B cell (primary cell): ENCODE measurements around the gene PTBP3. TPM values are rescaled to one million over a fixed set of nuclear protein-coding genes. Genes with fewer than 3 reads are reported as not detected.

Experiments used
- ATAC-seq: fragments of 200-7000 bp; cut with Tn5 transposase; one replicate; pipeline ENCODE4 v1.10.0; 2021; ENCODE audit warnings: low read depth, mild to moderate bottlenecking, moderate number of reproducible peaks, moderate library complexity
- CTCF ChIA-PET: fragments of 350-600 bp; sonication (Branson Sonifier 250); formaldehyde crosslinking; loops from one replicate; lab custom pipeline; 2021; ENCODE audit warnings: antibody characterized with exemption, inconsistent platforms; lab: Charles Lee
- POLR2A ChIA-PET: fragments of 350-600 bp; sonication (Branson Sonifier 250); formaldehyde crosslinking; loops from one replicate; lab custom pipeline; 2021; ENCODE audit warnings: antibody characterized with exemption; lab: Charles Lee
- DNase-seq: peaks from one replicate; pipeline ENCODE4 v3.0.0; 2013
- H2AFZ ChIP-seq: 2 replicates; pipeline ENCODE4 v1.6.1; 2012; ENCODE audit warnings: mild to moderate bottlenecking, low read depth, low read length; ENCODE audit not compliant: insufficient read depth, poor library complexity, severe bottlenecking
- H3K27ac ChIP-seq, 2 donors: 1 replicate in 1 of 2; 2 replicates in 1 of 2; pipeline ENCODE4 v1.5.1; 2012 to 2013; ENCODE audit warnings: low read length in 2 of 2, mild to moderate bottlenecking in 2 of 2, moderate library complexity in 1 of 2
- H3K27me3 ChIP-seq, 4 experiments: fragments of 200-600 bp in 1 of 4; sonication (generic) in 1 of 4; replicated peaks in 1 of 4; 1 replicate in 2 of 4; 2 replicates in 2 of 4; pipeline versions ENCODE4 v1.6.1 to v1.7.0; 2013 to 2016; ENCODE audit warnings: low read length in 3 of 4, mild to moderate bottlenecking in 2 of 4, mixed read lengths in 1 of 4, moderate library complexity in 1 of 4; ENCODE audit not compliant: insufficient read depth in 4 of 4, control insufficient read depth in 3 of 4; ENCODE audit errors: control extremely low read depth in 1 of 4
- H3K36me3 ChIP-seq, 2 experiments: replicated peaks in 1 of 2; 1 replicate in 1 of 2; 2 replicates in 1 of 2; pipeline versions ENCODE4 v1.6.1 to v1.7.1; 2013; ENCODE audit warnings: low read length in 1 of 2; ENCODE audit not compliant: insufficient read depth in 2 of 2, control insufficient read depth in 1 of 2; ENCODE audit errors: control extremely low read depth in 1 of 2, extremely low read depth in 1 of 2
- H3K4me1 ChIP-seq, 2 donors: fragments of 200-600 bp in 1 of 2; sonication (generic) in 1 of 2; 1 replicate in 1 of 2; 2 replicates in 1 of 2; pipeline versions ENCODE4 v1.5.1 to v1.6.1; 2013 to 2017; ENCODE audit warnings: low read length in 2 of 2; ENCODE audit not compliant: control insufficient read depth in 2 of 2, insufficient read depth in 2 of 2
- H3K4me2 ChIP-seq: replicated peaks from 2 replicates; pipeline ENCODE3; 2012; ENCODE audit warnings: mild to moderate bottlenecking, low read depth, low read length; ENCODE audit not compliant: poor library complexity, severe bottlenecking
- H3K4me3 ChIP-seq, 5 experiments: fragments of 200-600 bp in 1 of 5; sonication (generic) in 1 of 5; 1 replicate in 3 of 5; 2 replicates in 2 of 5; pipeline versions ENCODE4 v1.5.1 to v1.7.0; 2011 to 2016; ENCODE audit warnings: low read length in 4 of 5, mild to moderate bottlenecking in 4 of 5, low read depth in 2 of 5, control low read depth in 1 of 5, moderate library complexity in 1 of 5; ENCODE audit not compliant: insufficient read depth in 1 of 5; ENCODE audit errors: control extremely low read depth in 1 of 5, extremely low read depth in 1 of 5
- H3K79me2 ChIP-seq: fragments of 200-600 bp; sonication (generic); one replicate; pipeline ENCODE4 v1.6.0; 2016; ENCODE audit warnings: low read length; ENCODE audit not compliant: control insufficient read depth, insufficient read depth
- H3K9ac ChIP-seq: fragments of 200-600 bp; sonication (generic); 2 replicates; pipeline ENCODE4 v1.6.1; 2017; ENCODE audit warnings: mild to moderate bottlenecking, low read length, moderate library complexity
- H3K9me3 ChIP-seq, 3 donors: one replicate each; pipeline versions ENCODE4 v1.6.1 to v1.7.1; 2013; ENCODE audit warnings: low read length in 2 of 3; ENCODE audit not compliant: control insufficient read depth in 2 of 3, insufficient read depth in 1 of 3; ENCODE audit errors: control extremely low read depth in 1 of 3
- H4K20me1 ChIP-seq: 2 replicates; pipeline ENCODE4 v1.6.0; 2012; ENCODE audit warnings: mild to moderate bottlenecking, low read length; ENCODE audit not compliant: insufficient read depth, control insufficient read depth, poor library complexity, severe bottlenecking
- H3K27ac Mint-ChIP-seq: one replicate; pipeline ENCODE4 v1.8.0; 2021; ENCODE audit warnings: mixed read lengths
- H3K27me3 Mint-ChIP-seq: one replicate; pipeline ENCODE4 v1.8.0; 2021; ENCODE audit warnings: mixed read lengths
- H3K4me1 Mint-ChIP-seq: one replicate; pipeline ENCODE4 v1.8.0; 2021; ENCODE audit warnings: mixed read lengths
- H3K4me3 Mint-ChIP-seq: one replicate; pipeline ENCODE4 v1.8.0; 2021; ENCODE audit warnings: mixed read lengths
- H3K9me3 Mint-ChIP-seq: one replicate; pipeline ENCODE4 v1.8.0; 2022; ENCODE audit warnings: mixed read lengths; ENCODE audit not compliant: insufficient read depth
- EZH2 ChIP-seq: IDR thresholded peaks from 2 replicates; pipeline ENCODE4 v1.6.1; 2012; ENCODE audit warnings: borderline replicate concordance, low read depth, mild to moderate bottlenecking, moderate library complexity, low read length; ENCODE audit not compliant: insufficient read depth, poor library complexity, severe bottlenecking
- WGBS: methylation state at CpG from one replicate; pipeline ENCODE4 v1.1.5; 2013; ENCODE audit warnings: missing lambda C conversion rate; ENCODE audit not compliant: insufficient coverage; 5-methylcytosine and 5-hydroxymethylcytosine counted together
- intact Hi-C: fragments of 100-400 bp; cut with micrococcal nuclease; formaldehyde crosslinking; loops from one replicate; pipeline ENCODE4 v1.10.0; 2022
- polyA plus RNA-seq: library from polyadenylated mRNA; depleted of rRNA; stranded (reverse); fragments of >200 nt; gene quantifications from 2 replicates; pipeline ENCODE4 v1.2.3, GENCODE V29; 2012
- total RNA-seq, 2 donors: library from RNA; stranded (reverse); fragments of 120-200 nt in 1 of 2; gene quantifications; 1 replicate in 1 of 2; 2 replicates in 1 of 2; pipeline versions ENCODE4 v1.2.3 to v1.2.4, GENCODE V29; 2013 to 2022
- TF ChIP-seq, protein P1 (sequence below): fragments of 200-600 bp; IDR thresholded peaks from one replicate; pipeline ENCODE4 v1.8.0; 2022; ENCODE audit warnings: antibody characterized with exemption, mild to moderate bottlenecking

The PTBP3 gene
- total and polyA plus RNA-seq, 2 donors (not counting 1 experiment from before 2014, with no cell fraction given) = 22.8 to 133 TPM

DNA sequence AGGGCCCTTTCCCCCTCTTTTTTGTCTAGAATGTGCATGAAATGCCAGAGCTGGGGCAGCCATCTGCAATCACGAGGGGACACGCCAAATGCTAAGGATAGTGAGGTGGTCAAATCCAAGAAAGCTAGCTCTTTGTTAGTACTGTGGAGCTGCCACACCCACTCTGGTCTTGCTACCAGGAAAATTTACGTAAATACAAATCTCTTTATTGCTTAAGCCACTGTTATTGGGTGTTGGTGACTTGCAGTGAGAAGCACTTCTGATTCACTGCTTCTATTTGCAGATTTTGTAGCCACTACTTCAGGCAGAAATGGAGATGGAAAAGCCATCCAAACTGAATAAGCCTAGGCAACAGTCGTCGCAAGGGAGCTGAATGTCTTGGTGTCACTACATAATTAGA lies 132.7 kb downstream of the PTBP3 start:
- Histone ChIP-seq H3K27me3 (no peaks in the 10 kb centered on the region), H3K36me3 (no peaks in the 10 kb centered on the region), H4K20me1 (no peaks in the 10 kb centered on the region), H3K4me3 (no peak overlapping the region), H3K4me2 (no peak overlapping the region), H3K9ac (no peak overlapping the region), H3K4me1 (no peaks in the 10 kb centered on the region), H2AFZ (no peak overlapping the region), H3K27ac (no peak overlapping the region), H3K79me2 (no peaks in the 10 kb centered on the region), H3K9me3 (peaks cover 0 to 3% (median 0%) of the 10 kb centered on the region in 3 donors)
- Mint-ChIP-seq H3K9me3 (peaks cover 6% of the 10 kb centered on the region), H3K27ac (no peak overlapping the region), H3K4me1 (peaks cover 2% of the 10 kb centered on the region), H3K27me3 (no peaks in the 10 kb centered on the region), H3K4me3 (no peak overlapping the region)
- CTCF ChIA-PET = no interaction called here
- POLR2A ChIA-PET = no interaction called here
- WGBS = no CpG with 5 or more reads among the region's 5 CpGs
- no peak for DNase-seq
- TF ChIP-seq EZH2 = no peak
- TF ChIP-seq, protein P1, sequence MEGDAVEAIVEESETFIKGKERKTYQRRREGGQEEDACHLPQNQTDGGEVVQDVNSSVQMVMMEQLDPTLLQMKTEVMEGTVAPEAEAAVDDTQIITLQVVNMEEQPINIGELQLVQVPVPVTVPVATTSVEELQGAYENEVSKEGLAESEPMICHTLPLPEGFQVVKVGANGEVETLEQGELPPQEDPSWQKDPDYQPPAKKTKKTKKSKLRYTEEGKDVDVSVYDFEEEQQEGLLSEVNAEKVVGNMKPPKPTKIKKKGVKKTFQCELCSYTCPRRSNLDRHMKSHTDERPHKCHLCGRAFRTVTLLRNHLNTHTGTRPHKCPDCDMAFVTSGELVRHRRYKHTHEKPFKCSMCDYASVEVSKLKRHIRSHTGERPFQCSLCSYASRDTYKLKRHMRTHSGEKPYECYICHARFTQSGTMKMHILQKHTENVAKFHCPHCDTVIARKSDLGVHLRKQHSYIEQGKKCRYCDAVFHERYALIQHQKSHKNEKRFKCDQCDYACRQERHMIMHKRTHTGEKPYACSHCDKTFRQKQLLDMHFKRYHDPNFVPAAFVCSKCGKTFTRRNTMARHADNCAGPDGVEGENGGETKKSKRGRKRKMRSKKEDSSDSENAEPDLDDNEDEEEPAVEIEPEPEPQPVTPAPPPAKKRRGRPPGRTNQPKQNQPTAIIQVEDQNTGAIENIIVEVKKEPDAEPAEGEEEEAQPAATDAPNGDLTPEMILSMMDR = no peak
- intact Hi-C loops = no loop called here
- ATAC-seq = no peak

GRCh38 chr9:112198646-112199045 lies 134.8 kb downstream of the PTBP3 start:
- H3K27me3 ChIP-seq = no peaks in the 10 kb centered on the region
- H3K79me2 ChIP-seq = no peaks in the 10 kb centered on the region
- Mint-ChIP-seq H3K9me3 (peaks cover 3% of the 10 kb centered on the region), H3K27ac (no peak overlapping the region), H3K4me1 (peaks cover 7% of the 10 kb centered on the region), H3K27me3 (no peaks in the 10 kb centered on the region), H3K4me3 (no peak overlapping the region)
- intact Hi-C loops = no loop called here
- no peaks in the 10 kb centered on the region for H3K4me1 ChIP-seq
- H3K27ac ChIP-seq = no peak overlapping the region
- H3K4me3 ChIP-seq = no peak overlapping the region
- H4K20me1 ChIP-seq = no peaks in the 10 kb centered on the region
- no peak overlapping the region for H3K9ac ChIP-seq
- no peak overlapping the region for H3K4me2 ChIP-seq
- DNase-seq (no peak), ATAC-seq (no peak)
- TF ChIP-seq EZH2 = no peak
- TF ChIP-seq, protein P1 = no peak
- CTCF ChIA-PET = no interaction called here
- WGBS = 96% methylated on average over 3 of the region's 4 CpGs
- H3K9me3 ChIP-seq = no peaks in the 10 kb centered on the region
- H3K36me3 ChIP-seq = no peaks in the 10 kb centered on the region
- POLR2A ChIA-PET = no interaction called here
- H2AFZ ChIP-seq = no peak overlapping the region
